Muscle layer of colon (tissue), 2 donors: ENCODE data around the gene PLXNB2.
A peak's percentile ranks its signal among the peaks of the same experiment; 100 is the strongest.

Experiments used
- H3K27ac ChIP-seq: one replicate; pipeline ENCODE4 v1.7.0; 2013; ENCODE audit warnings: low read depth, mild to moderate bottlenecking, low read length, moderate library complexity
- H3K27me3 ChIP-seq, 2 donors: one replicate each; pipeline ENCODE4 v1.7.0; 2013; ENCODE audit warnings: low read length in 2 of 2, mild to moderate bottlenecking in 2 of 2; ENCODE audit not compliant: insufficient read depth in 2 of 2, control insufficient read depth in 1 of 2
- H3K36me3 ChIP-seq: one replicate; pipeline ENCODE4 v1.7.0; 2013; ENCODE audit warnings: mild to moderate bottlenecking, low read length; ENCODE audit not compliant: insufficient read depth
- H3K4me1 ChIP-seq: one replicate; pipeline ENCODE4 v1.7.0; 2013; ENCODE audit warnings: mild to moderate bottlenecking, low read length; ENCODE audit not compliant: insufficient read depth
- H3K4me3 ChIP-seq, 2 donors: one replicate each; pipeline ENCODE4 v1.7.0; 2013; ENCODE audit warnings: low read length in 2 of 2, low read depth in 1 of 2, mild to moderate bottlenecking in 1 of 2, moderate library complexity in 1 of 2
- H3K9ac ChIP-seq: one replicate; pipeline ENCODE4 v1.7.0; 2013; ENCODE audit warnings: low read length
- H3K9me3 ChIP-seq: one replicate; pipeline ENCODE4 v1.7.0; 2013; ENCODE audit warnings: mild to moderate bottlenecking, low read length
- donor health status: abdominal sarcoma.
- donor health status: Adenocarcinoma of cecum.

PLXNB2 gene

GRCh38 chr22:50306753-50307749 is at the start of gene PLXNB2:
Gene PLXNB2 (minus strand): TSS chr22:50307646. CDS start chr22:50290584, 17,062 bp downstream.
- H3K27ac ChIP-seq = peak within 1 kb of the TSS; percentile 79
- H3K36me3 ChIP-seq = no peaks in the 10 kb centered on the region
- H3K9ac ChIP-seq = peak within 1 kb of the TSS; percentile 76
- H3K27me3 ChIP-seq = no peaks in the 10 kb centered on the region
- H3K4me1 ChIP-seq = peaks cover 47% of the 10 kb centered on the region
- no peaks in the 10 kb centered on the region for H3K9me3 ChIP-seq
- peak within 1 kb of the TSS; percentile 67 to 100 for H3K4me3 ChIP-seq

GRCh38 chr22:50357222-50357621 is 49.8 kb upstream of the PLXNB2 start:
- H3K27ac ChIP-seq = no peak overlapping the region
- no peaks in the 10 kb centered on the region for H3K9me3 ChIP-seq
- H3K4me1 ChIP-seq = peaks cover 7% of the 10 kb centered on the region
- peaks cover 10% of the 10 kb centered on the region for H3K36me3 ChIP-seq
- no peak overlapping the region for H3K4me3 ChIP-seq
- no peak overlapping the region for H3K9ac ChIP-seq
- no peaks in the 10 kb centered on the region for H3K27me3 ChIP-seq

GRCh38 chr22:50356186-50356585 is 48.7 kb upstream of the PLXNB2 start:
- peaks cover 7% of the 10 kb centered on the region for H3K4me1 ChIP-seq
- no peaks in the 10 kb centered on the region for H3K27me3 ChIP-seq
- no peak overlapping the region for H3K27ac ChIP-seq
- H3K9me3 ChIP-seq = no peaks in the 10 kb centered on the region
- H3K36me3 ChIP-seq = peaks cover 9% of the 10 kb centered on the region
- H3K4me3 ChIP-seq = no peak overlapping the region
- H3K9ac ChIP-seq = no peak overlapping the region

GRCh38 chr22:50348058-50348457 is 40.6 kb upstream of the PLXNB2 start:
- no peak overlapping the region for H3K9ac ChIP-seq
- no peaks in the 10 kb centered on the region for H3K36me3 ChIP-seq
- no peaks in the 10 kb centered on the region for H3K27me3 ChIP-seq
- no peak overlapping the region for H3K27ac ChIP-seq
- H3K4me3 ChIP-seq = no peak overlapping the region
- H3K4me1 ChIP-seq = peaks cover 18% of the 10 kb centered on the region
- no peaks in the 10 kb centered on the region for H3K9me3 ChIP-seq

- H3K4me1 ChIP-seq = peaks cover 22% of the 10 kb centered on the region
- no peaks in the 10 kb centered on the region for H3K36me3 ChIP-seq
- H3K4me3 ChIP-seq = no peak overlapping the region
- no peaks in the 10 kb centered on the region for H3K27me3 ChIP-seq
- H3K27ac ChIP-seq = no peak overlapping the region
- no peak overlapping the region for H3K9ac ChIP-seq
- H3K9me3 ChIP-seq = no peaks in the 10 kb centered on the region
These were observed 39.7 kb upstream of the PLXNB2 start for GRCh38 chr22:50347157-50347556.

GRCh38 chr22:50346470-50346869 is 39.0 kb upstream of the PLXNB2 start:
- Histone ChIP-seq H3K9ac (no peak overlapping the region), H3K27me3 (no peaks in the 10 kb centered on the region), H3K4me3 (no peak overlapping the region), H3K36me3 (no peaks in the 10 kb centered on the region), H3K9me3 (no peaks in the 10 kb centered on the region), H3K27ac (no peak overlapping the region), H3K4me1 (peaks cover 22% of the 10 kb centered on the region)

- Histone ChIP-seq H3K27ac (peak overlapping the region; percentile 75), H3K36me3 (no peaks in the 10 kb centered on the region), H3K4me3 (peak overlapping the region; percentile 70 to 93), H3K27me3 (no peaks in the 10 kb centered on the region), H3K9me3 (no peaks in the 10 kb centered on the region), H3K9ac (peak overlapping the region; percentile 44), H3K4me1 (peaks cover 21% of the 10 kb centered on the region)
These were observed 36.1 kb upstream of the PLXNB2 start for GRCh38 chr22:50343541-50343935.

- H3K9me3 ChIP-seq = no peaks in the 10 kb centered on the region
- peak within 1 kb of the TSS; percentile 75 for H3K27ac ChIP-seq
- no peaks in the 10 kb centered on the region for H3K36me3 ChIP-seq
- H3K4me1 ChIP-seq = peaks cover 16% of the 10 kb centered on the region
- H3K27me3 ChIP-seq = no peaks in the 10 kb centered on the region
- peak within 1 kb of the TSS; percentile 44 for H3K9ac ChIP-seq
- H3K4me3 ChIP-seq = peak within 1 kb of the TSS; percentile 70 to 93
These were observed 35.5 kb upstream of the PLXNB2 start, which contains the start of gene PPP6R2 for GRCh38 chr22:50342651-50343540. Gene PPP6R2 (plus strand): TSS chr22:50343327. CDS start chr22:50393909, 50,582 bp downstream.

- H3K4me1 ChIP-seq = peaks cover 10% of the 10 kb centered on the region
- no peaks in the 10 kb centered on the region for H3K9me3 ChIP-seq
- peak overlapping the region; percentile 47 to 70 for H3K4me3 ChIP-seq
- H3K36me3 ChIP-seq = no peaks in the 10 kb centered on the region
- peak overlapping the region; percentile 57 for H3K27ac ChIP-seq
- no peaks in the 10 kb centered on the region for H3K27me3 ChIP-seq
- H3K9ac ChIP-seq = no peak overlapping the region
These were observed 34.7 kb upstream of the PLXNB2 start for GRCh38 chr22:50341977-50342650.

GRCh38 chr22:50339945-50340879 is 32.8 kb upstream of the PLXNB2 start:
- no peaks in the 10 kb centered on the region for H3K36me3 ChIP-seq
- H3K27me3 ChIP-seq = no peaks in the 10 kb centered on the region
- no peak overlapping the region for H3K4me3 ChIP-seq
- H3K9me3 ChIP-seq = no peaks in the 10 kb centered on the region
- no peak overlapping the region for H3K27ac ChIP-seq
- no peak overlapping the region for H3K9ac ChIP-seq
- H3K4me1 ChIP-seq = peaks cover 5% of the 10 kb centered on the region
